CD4-positive, alpha-beta T cell (primary cell): ENCODE measurements around the gene OR8B4. TPM values are rescaled to one million over a fixed set of nuclear protein-coding genes. Genes with fewer than 3 reads are reported as not detected.

Experiments used
- ATAC-seq: fragments of 200-7000 bp; cut with Tn5 transposase; one replicate; pipeline ENCODE4 v1.10.0; 2022; ENCODE audit warnings: mild to moderate bottlenecking; ENCODE audit not compliant: poor library complexity
- CTCF ChIA-PET: fragments of 350-600 bp; sonication (Branson Sonifier 250); formaldehyde crosslinking; loops from one replicate; lab custom pipeline; 2021; ENCODE audit warnings: antibody characterized with exemption, inconsistent platforms; lab: Charles Lee
- POLR2A ChIA-PET: fragments of 350-600 bp; sonication (Branson Sonifier 250); formaldehyde crosslinking; loops from one replicate; lab custom pipeline; 2021; ENCODE audit warnings: antibody characterized with exemption, inconsistent platforms; lab: Charles Lee
- DNase-seq, 14 experiments: peaks; one replicate each; pipeline ENCODE4 v3.0.0-alpha.2; 2013 to 2020; ENCODE audit warnings: mixed read lengths in 2 of 14
- H3K27ac ChIP-seq, 2 donors: one replicate each; pipeline versions ENCODE4 v1.5.1 to v1.7.0; 2013; ENCODE audit warnings: low read length in 2 of 2, low read depth in 1 of 2, mild to moderate bottlenecking in 1 of 2
- H3K27me3 ChIP-seq, 2 experiments: 1 replicate in 1 of 2; 2 replicates in 1 of 2; pipeline versions ENCODE4 v1.6.1 to v1.7.0; 2013; ENCODE audit warnings: low read length in 2 of 2, control low read depth in 1 of 2, mild to moderate bottlenecking in 1 of 2, moderate library complexity in 1 of 2; ENCODE audit not compliant: insufficient read depth in 2 of 2, control insufficient read depth in 1 of 2
- H3K36me3 ChIP-seq: one replicate; pipeline ENCODE4 v1.6.1; 2013; ENCODE audit warnings: low read length, control low read depth; ENCODE audit not compliant: insufficient read depth
- H3K4me1 ChIP-seq: one replicate; pipeline ENCODE4 v1.6.1; 2013; ENCODE audit warnings: low read length, control low read depth; ENCODE audit not compliant: insufficient read depth
- H3K4me3 ChIP-seq: one replicate; pipeline ENCODE4 v1.5.1; 2013; ENCODE audit warnings: mild to moderate bottlenecking, low read length, moderate library complexity
- H3K9me3 ChIP-seq, 2 experiments: 1 replicate in 1 of 2; 2 replicates in 1 of 2; pipeline versions ENCODE4 v1.6.1 to v1.7.0; 2013; ENCODE audit warnings: low read length in 2 of 2, mild to moderate bottlenecking in 2 of 2, control low read depth in 1 of 2, moderate library complexity in 1 of 2; ENCODE audit not compliant: control insufficient read depth in 1 of 2, insufficient read depth in 1 of 2
- H3K27ac Mint-ChIP-seq: one replicate; pipeline ENCODE4 v1.8.0; 2020; ENCODE audit warnings: mixed read lengths
- H3K27me3 Mint-ChIP-seq: one replicate; pipeline ENCODE4 v1.8.0; 2021; ENCODE audit warnings: mixed read lengths
- H3K36me3 Mint-ChIP-seq: one replicate; pipeline ENCODE4 v1.8.0; 2021; ENCODE audit warnings: low read depth, mixed read lengths
- H3K4me1 Mint-ChIP-seq: one replicate; pipeline ENCODE4 v1.8.0; 2021; ENCODE audit warnings: low read depth, mixed read lengths
- H3K4me3 Mint-ChIP-seq: one replicate; pipeline ENCODE4 v1.8.0; 2020; ENCODE audit warnings: mild to moderate bottlenecking, mixed read lengths
- H3K9me3 Mint-ChIP-seq: one replicate; pipeline ENCODE4 v1.8.0; 2020; ENCODE audit warnings: mixed read lengths
- CTCF ChIP-seq: fragments of 200-600 bp; IDR thresholded peaks from one replicate; pipeline ENCODE4 v1.8.0; 2022; ENCODE audit warnings: antibody characterized with exemption, mild to moderate bottlenecking
- intact Hi-C, 2 experiments: fragments of 100-400 bp; cut with DNase I in 1 of 2; cut with micrococcal nuclease in 1 of 2; formaldehyde crosslinking; loops; one replicate each; pipeline versions ENCODE4 v1.15.1 to v1.9.0; 2023 to 2025; cut with DNase I, micrococcal nuclease
- total RNA-seq, 174 experiments: library from RNA in 2 of 174; stranded (reverse) in 2 of 174; gene quantifications; one replicate each; pipeline ENCODE4 v1.2.3 and lab custom pipeline; 2021 to 2026

OR8B4 gene
- total RNA-seq, 2 experiments from 2014 or later = not detected

GRCh38 chr11:124380585-124380984 lies 44.1 kb downstream of the OR8B4 start:
- no peaks in the 10 kb centered on the region for H3K4me1 ChIP-seq
- TF ChIP-seq CTCF = no peak
- no peaks in the 10 kb centered on the region for H3K27me3 ChIP-seq
- H3K4me3 ChIP-seq = no peak overlapping the region
- no peaks in the 10 kb centered on the region for H3K36me3 ChIP-seq
- no peak overlapping the region for H3K4me3 Mint-ChIP-seq
- H3K4me1 Mint-ChIP-seq = no peaks in the 10 kb centered on the region
- no peaks in the 10 kb centered on the region for H3K36me3 Mint-ChIP-seq
- no peak overlapping the region for H3K27ac Mint-ChIP-seq
- ATAC-seq (no peak), DNase-seq (no peak)
- intact Hi-C loops = no loop called here
- CTCF ChIA-PET = interaction anchor here (0.6 kb wide), 1 partner anchor 1299 kb away, joined by 3 read pairs; no protein-coding TSS in a partner anchor
- POLR2A ChIA-PET = no interaction called here
- no peaks in the 10 kb centered on the region for H3K27me3 Mint-ChIP-seq
- H3K9me3 ChIP-seq = no peaks in the 10 kb centered on the region
- no peak overlapping the region for H3K27ac ChIP-seq
- no peaks in the 10 kb centered on the region for H3K9me3 Mint-ChIP-seq

- no peak overlapping the region for H3K27ac ChIP-seq
- DNase-seq (no peak), ATAC-seq (no peak)
- H3K27ac Mint-ChIP-seq = no peak overlapping the region
- H3K9me3 ChIP-seq = peaks cover 0 to 4% of the 10 kb centered on the region in 2 experiments
- H3K4me1 Mint-ChIP-seq = no peaks in the 10 kb centered on the region
- H3K4me1 ChIP-seq = no peaks in the 10 kb centered on the region
- ChIA-PET POLR2A (no interaction called here), CTCF (no interaction called here)
- no peaks in the 10 kb centered on the region for H3K36me3 Mint-ChIP-seq
- H3K36me3 ChIP-seq = no peaks in the 10 kb centered on the region
- intact Hi-C loops = no loop called here
- no peak for TF ChIP-seq CTCF
- H3K27me3 Mint-ChIP-seq = peaks cover 8% of the 10 kb centered on the region
- no peaks in the 10 kb centered on the region for H3K9me3 Mint-ChIP-seq
- no peak overlapping the region for H3K4me3 ChIP-seq
- peaks cover 0 to 3% of the 10 kb centered on the region in 2 experiments for H3K27me3 ChIP-seq
- no peak overlapping the region for H3K4me3 Mint-ChIP-seq
Observed at GRCh38 chr11:124376280-124376679, 48.4 kb downstream of the OR8B4 start.

Other genes with a start within 250 kb of the OR8B4 start
- not detected for gene OR10D3, start 241.5 kb downstream of the OR8B4 start, total RNA-seq
- not detected for gene OR8G1, start 183.8 kb downstream of the OR8B4 start, total RNA-seq
- not detected for gene OR8G5, start 168.5 kb downstream of the OR8B4 start, total RNA-seq
- gene OR8D1, start 110.9 kb downstream of the OR8B4 start, total RNA-seq = not detected
- not detected for gene OR8D2, start 104.7 kb downstream of the OR8B4 start, total RNA-seq
- gene OR8B2, start 40.4 kb downstream of the OR8B4 start, total RNA-seq = not detected
- not detected for gene OR8B3, start 25.8 kb downstream of the OR8B4 start, total RNA-seq
- not detected for gene OR8B8, start 20.8 kb upstream of the OR8B4 start, total RNA-seq
- not detected for gene OR8B12, start 118.8 kb upstream of the OR8B4 start, total RNA-seq
- gene OR8A1, start 145.1 kb upstream of the OR8B4 start, total RNA-seq = not detected
- gene PANX3, start 186.6 kb upstream of the OR8B4 start, total RNA-seq = not detected
- gene TBRG1, start 198.0 kb upstream of the OR8B4 start, total RNA-seq = 10 to 100 TPM; 62.4 to 65.9 TPM
- 1 to 10 TPM; 4.5 to 5.6 TPM for gene SIAE, start 248.9 kb upstream of the OR8B4 start, total RNA-seq
- under 1 TPM in 1 of 2 experiments, not detected in 1; 0.16 TPM for gene SPA17, start 249.0 kb upstream of the OR8B4 start, total RNA-seq